ENCODE data around the gene UBIAD1. TPM values are rescaled to one million over a fixed set of nuclear protein-coding genes. Genes with fewer than 3 reads are reported as not detected.
A peak's percentile ranks its signal among the peaks of the same experiment; 100 is the strongest.

The UBIAD1 gene
- total RNA-seq, 2 experiments from 2014 or later, result 22.7 to 28.9 TPM

DNA sequence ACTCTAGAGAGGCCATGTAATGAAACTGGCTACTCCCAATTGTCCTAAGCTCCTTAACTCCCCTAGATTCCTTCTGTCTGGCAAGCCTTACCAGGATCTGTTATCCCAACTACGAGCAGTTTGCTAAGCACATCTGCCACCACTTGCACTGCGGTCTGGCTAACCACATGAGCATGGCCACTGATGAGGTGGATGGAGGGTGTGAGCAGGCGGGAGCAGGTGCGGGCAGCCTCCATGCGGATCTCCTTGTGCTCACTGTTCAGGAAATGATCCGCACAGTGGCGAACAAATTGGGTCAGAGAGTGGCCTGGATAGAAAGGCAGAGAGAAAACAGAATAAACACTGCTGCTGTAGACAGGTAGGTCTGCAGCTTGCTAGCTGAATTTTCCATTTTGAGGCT, 34.7 kb upstream of the UBIAD1 start:
- POLR2A ChIA-PET, result interaction anchor here (0.7 to 1.6 kb wide), 2 partner anchors 12 to 139 kb away, joined by 3 to 6 read pairs; no protein-coding TSS in a partner anchor
- H4K20me1 ChIP-seq (ENCODE audit: insufficient read depth, low read length), result no peaks in the 10 kb centered on the region
- H3K79me2 ChIP-seq (ENCODE audit: insufficient read depth, low read depth, low read length), result no peaks in the 10 kb centered on the region
- CTCF ChIA-PET (ENCODE audit: unreplicated experiment), result no interaction called here
- peaks cover 96% of the 10 kb centered on the region for H3K36me3 ChIP-seq (ENCODE audit: insufficient read depth, low read length)
- no peaks in the 10 kb centered on the region for H3K9me2 ChIP-seq (ENCODE audit: insufficient read depth, low read length)
- BruUV-seq (replicated peaks), result no TSS peak
- H3K4me2 ChIP-seq (ENCODE audit: low read length), result no peak overlapping the region
- intact Hi-C loops (cut with micrococcal nuclease; ENCODE audit: unreplicated experiment), result no loop called here
- H3K9me3 ChIP-seq (ENCODE audit: low read length), result no peaks in the 10 kb centered on the region
- H2AFZ ChIP-seq (ENCODE audit: low read length), result no peak overlapping the region
- H3K27ac ChIP-seq (ENCODE audit: low read depth, low read length, poor library complexity, severe bottlenecking), result no peak overlapping the region
- peaks cover 5% of the 10 kb centered on the region for H3K4me1 ChIP-seq (ENCODE audit: insufficient read depth, low read length, poor library complexity, severe bottlenecking)
- H3K4me3 ChIP-seq (ENCODE audit: low read depth, low read length, poor library complexity, severe bottlenecking), result no peak overlapping the region
- DNase-seq (ENCODE audit: low spot score), result no peak
- TF ChIP-seq, protein P1, sequence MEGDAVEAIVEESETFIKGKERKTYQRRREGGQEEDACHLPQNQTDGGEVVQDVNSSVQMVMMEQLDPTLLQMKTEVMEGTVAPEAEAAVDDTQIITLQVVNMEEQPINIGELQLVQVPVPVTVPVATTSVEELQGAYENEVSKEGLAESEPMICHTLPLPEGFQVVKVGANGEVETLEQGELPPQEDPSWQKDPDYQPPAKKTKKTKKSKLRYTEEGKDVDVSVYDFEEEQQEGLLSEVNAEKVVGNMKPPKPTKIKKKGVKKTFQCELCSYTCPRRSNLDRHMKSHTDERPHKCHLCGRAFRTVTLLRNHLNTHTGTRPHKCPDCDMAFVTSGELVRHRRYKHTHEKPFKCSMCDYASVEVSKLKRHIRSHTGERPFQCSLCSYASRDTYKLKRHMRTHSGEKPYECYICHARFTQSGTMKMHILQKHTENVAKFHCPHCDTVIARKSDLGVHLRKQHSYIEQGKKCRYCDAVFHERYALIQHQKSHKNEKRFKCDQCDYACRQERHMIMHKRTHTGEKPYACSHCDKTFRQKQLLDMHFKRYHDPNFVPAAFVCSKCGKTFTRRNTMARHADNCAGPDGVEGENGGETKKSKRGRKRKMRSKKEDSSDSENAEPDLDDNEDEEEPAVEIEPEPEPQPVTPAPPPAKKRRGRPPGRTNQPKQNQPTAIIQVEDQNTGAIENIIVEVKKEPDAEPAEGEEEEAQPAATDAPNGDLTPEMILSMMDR (conservative IDR thresholded peaks at IDR 0.05; ENCODE audit: low read length), result no peak
- TF ChIP-seq EZH2phosphoT487 (IDR thresholded peaks at IDR 0.05; ENCODE audit: borderline replicate concordance, low read depth, low read length), result no peak

DNA sequence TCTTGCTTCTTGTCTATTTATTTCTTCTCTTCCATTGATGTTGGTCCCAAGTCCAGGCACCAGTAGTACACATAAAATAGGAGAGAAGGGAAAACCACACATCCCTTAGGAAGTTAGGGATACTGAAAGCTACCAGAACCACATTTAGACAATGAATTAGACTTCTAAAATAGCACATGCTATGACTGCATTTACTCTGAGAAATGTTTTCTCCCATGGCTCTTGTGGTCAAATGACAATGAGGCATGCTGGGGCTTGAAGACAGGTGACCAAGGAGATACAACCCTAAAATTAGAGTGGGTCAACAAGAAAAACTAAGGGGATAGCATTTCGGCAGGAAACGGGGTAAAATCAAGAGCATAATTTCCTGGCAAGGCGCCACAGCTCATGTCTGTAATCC, 27.8 kb upstream of the UBIAD1 start:
- no peak overlapping the region for H2AFZ ChIP-seq (ENCODE audit: low read length)
- H3K9me2 ChIP-seq (ENCODE audit: insufficient read depth, low read length), result no peaks in the 10 kb centered on the region
- no TSS peak for BruUV-seq (replicated peaks)
- ChIA-PET POLR2A (no interaction called here), CTCF (ENCODE audit: unreplicated experiment) (no interaction called here)
- no peak for DNase-seq (ENCODE audit: low spot score)
- peaks cover 74% of the 10 kb centered on the region for H3K36me3 ChIP-seq (ENCODE audit: insufficient read depth, low read length)
- TF ChIP-seq EZH2phosphoT487 (IDR thresholded peaks at IDR 0.05; ENCODE audit: borderline replicate concordance, low read depth, low read length), result no peak
- TF ChIP-seq, protein P1 (conservative IDR thresholded peaks at IDR 0.05; ENCODE audit: low read length), result no peak
- H3K4me2 ChIP-seq (ENCODE audit: low read length), result no peak overlapping the region
- no peak overlapping the region for H3K4me3 ChIP-seq (ENCODE audit: low read depth, low read length, poor library complexity, severe bottlenecking)
- no peaks in the 10 kb centered on the region for H3K9me3 ChIP-seq (ENCODE audit: low read length)
- H4K20me1 ChIP-seq (ENCODE audit: insufficient read depth, low read length), result no peaks in the 10 kb centered on the region
- H3K79me2 ChIP-seq (ENCODE audit: insufficient read depth, low read depth, low read length), result no peaks in the 10 kb centered on the region
- no peak overlapping the region for H3K27ac ChIP-seq (ENCODE audit: low read depth, low read length, poor library complexity, severe bottlenecking)
- intact Hi-C loops (cut with micrococcal nuclease; ENCODE audit: unreplicated experiment), result loop anchor here (10.0 kb wide), 1 partner anchor 210 kb away; no protein-coding TSS in a partner anchor
- H3K4me1 ChIP-seq (ENCODE audit: insufficient read depth, low read length, poor library complexity, severe bottlenecking), result peaks cover 5% of the 10 kb centered on the region

DNA sequence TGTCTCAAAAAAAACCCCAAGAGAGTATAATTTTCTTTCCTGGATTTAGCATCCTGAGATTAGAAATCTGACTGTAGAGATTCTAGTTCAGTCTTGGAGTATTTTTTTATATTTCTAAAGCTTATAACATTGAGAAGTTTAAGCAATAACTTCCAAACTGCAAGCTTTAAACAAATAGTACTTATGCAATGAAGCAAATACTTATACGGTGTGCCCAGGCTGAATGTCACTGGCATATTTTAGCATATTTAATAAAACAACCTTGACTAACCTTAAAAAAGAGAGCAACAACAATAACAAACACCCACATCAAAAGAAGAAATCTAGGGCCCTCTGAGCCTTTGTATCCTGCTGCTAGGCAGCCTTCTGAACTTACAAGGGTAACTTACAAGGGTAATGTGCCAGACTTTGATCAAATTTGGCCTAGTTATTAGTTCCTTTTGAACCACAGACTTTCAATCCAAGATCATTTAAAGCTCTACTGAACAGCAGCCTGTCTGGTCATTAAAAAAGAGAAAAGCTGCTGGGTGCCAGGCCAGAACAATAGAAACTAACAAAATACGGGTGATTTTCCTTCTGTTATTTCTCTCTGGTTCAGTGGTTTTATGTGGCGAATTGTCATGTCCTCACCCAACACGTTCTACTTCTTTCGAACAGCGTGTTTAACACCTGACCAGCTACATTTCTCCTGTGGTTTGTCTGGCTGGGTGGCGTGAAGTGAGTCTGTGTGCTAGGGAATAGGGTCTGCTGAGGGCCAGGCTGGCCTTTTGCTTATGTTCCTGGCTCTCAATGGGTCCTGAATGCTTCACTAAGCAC, 26.9 kb upstream of the UBIAD1 start:
- intact Hi-C loops (cut with micrococcal nuclease; ENCODE audit: unreplicated experiment), result loop anchor here (10.0 kb wide), 1 partner anchor 211 kb away; no protein-coding TSS in a partner anchor
- peaks cover 5% of the 10 kb centered on the region for H3K4me1 ChIP-seq (ENCODE audit: insufficient read depth, low read length, poor library complexity, severe bottlenecking)
- TF ChIP-seq, protein P1 (conservative IDR thresholded peaks at IDR 0.05; ENCODE audit: low read length), result no peak
- no peak for TF ChIP-seq EZH2phosphoT487 (IDR thresholded peaks at IDR 0.05; ENCODE audit: borderline replicate concordance, low read depth, low read length)
- H3K4me3 ChIP-seq (ENCODE audit: low read depth, low read length, poor library complexity, severe bottlenecking), result no peak overlapping the region
- ChIA-PET POLR2A (interaction anchor here (0.8 kb wide), 1 partner anchor 17 kb away, joined by 3 read pairs; no protein-coding TSS in a partner anchor), CTCF (ENCODE audit: unreplicated experiment) (no interaction called here)
- BruUV-seq (replicated peaks), result TSS peak; percentile 24
- H3K79me2 ChIP-seq (ENCODE audit: insufficient read depth, low read depth, low read length), result no peaks in the 10 kb centered on the region
- H2AFZ ChIP-seq (ENCODE audit: low read length), result no peak overlapping the region
- H3K9me3 ChIP-seq (ENCODE audit: low read length), result no peaks in the 10 kb centered on the region
- H3K36me3 ChIP-seq (ENCODE audit: insufficient read depth, low read length), result peaks cover 75% of the 10 kb centered on the region
- H4K20me1 ChIP-seq (ENCODE audit: insufficient read depth, low read length), result no peaks in the 10 kb centered on the region
- H3K9me2 ChIP-seq (ENCODE audit: insufficient read depth, low read length), result no peaks in the 10 kb centered on the region
- DNase-seq (ENCODE audit: low spot score), result no peak
- no peak overlapping the region for H3K4me2 ChIP-seq (ENCODE audit: low read length)
- H3K27ac ChIP-seq (ENCODE audit: low read depth, low read length, poor library complexity, severe bottlenecking), result no peak overlapping the region

Data from OCI-LY7 (cell line).